ENCODE measurements around the gene LARP4B. TPM values are rescaled to one million over a fixed set of nuclear protein-coding genes. Genes with fewer than 3 reads are reported as not detected.

The LARP4B gene
- total RNA-seq, 2 experiments from 2014 or later = 64.8 to 143 TPM

- Histone ChIP-seq H3K36me3 (ENCODE audit: insufficient read depth, low read length) (peaks cover 70% of the 10 kb centered on the region), H3K9me2 (ENCODE audit: insufficient read depth, low read length) (no peaks in the 10 kb centered on the region), H3K27ac (ENCODE audit: low read depth, low read length, poor library complexity, severe bottlenecking) (no peak overlapping the region), H3K9me3 (ENCODE audit: low read length) (no peaks in the 10 kb centered on the region), H4K20me1 (ENCODE audit: insufficient read depth, low read length) (peaks cover 51% of the 10 kb centered on the region), H3K79me2 (ENCODE audit: insufficient read depth, low read depth, low read length) (peaks cover 89% of the 10 kb centered on the region), H3K4me2 (ENCODE audit: low read length) (peak overlapping the region; percentile 20; the same call in 1 of the 2 replicates), H2AFZ (ENCODE audit: low read length) (no peak overlapping the region), H3K4me1 (ENCODE audit: insufficient read depth, low read length, poor library complexity, severe bottlenecking) (peaks cover 30% of the 10 kb centered on the region), H3K4me3 (ENCODE audit: low read depth, low read length, poor library complexity, severe bottlenecking) (no peak overlapping the region)
- CTCF ChIA-PET (ENCODE audit: unreplicated experiment) = no interaction called here
- TF ChIP-seq CTCF (conservative IDR thresholded peaks at IDR 0.05; ENCODE audit: low read length) = no peak
- TF ChIP-seq EZH2phosphoT487 (IDR thresholded peaks at IDR 0.05; ENCODE audit: borderline replicate concordance, low read depth, low read length) = no peak
- DNase-seq (ENCODE audit: low spot score) = no peak
- intact Hi-C loops (cut with micrococcal nuclease; ENCODE audit: unreplicated experiment) = no loop called here
- TSS peak; percentile 22 for BruUV-seq (replicated peaks)
- POLR2A ChIA-PET = interaction anchor here (0.6 kb wide), 1 partner anchor 14 kb away, joined by 4 read pairs; no protein-coding TSS in a partner anchor
Measured at GRCh38 chr10:927131-927530, 4.4 kb downstream of the LARP4B start.

GRCh38 chr10:926075-926698, 5.3 kb downstream of the LARP4B start:
- no peak for DNase-seq (ENCODE audit: low spot score)
- intact Hi-C loops (cut with micrococcal nuclease; ENCODE audit: unreplicated experiment) = no loop called here
- no peak overlapping the region for H3K4me2 ChIP-seq (ENCODE audit: low read length)

More at GRCh38 chr10:926075-926698, 5.3 kb downstream of the LARP4B start:
- Histone ChIP-seq H3K36me3 (ENCODE audit: insufficient read depth, low read length) (peaks cover 79% of the 10 kb centered on the region), H3K9me2 (ENCODE audit: insufficient read depth, low read length) (no peaks in the 10 kb centered on the region), H3K9me3 (ENCODE audit: low read length) (no peaks in the 10 kb centered on the region), H3K79me2 (ENCODE audit: insufficient read depth, low read depth, low read length) (peaks cover 99% of the 10 kb centered on the region), H3K4me3 (ENCODE audit: low read depth, low read length, poor library complexity, severe bottlenecking) (no peak overlapping the region), H4K20me1 (ENCODE audit: insufficient read depth, low read length) (peaks cover 56% of the 10 kb centered on the region), H3K4me1 (ENCODE audit: insufficient read depth, low read length, poor library complexity, severe bottlenecking) (peaks cover 30% of the 10 kb centered on the region), H3K27ac (ENCODE audit: low read depth, low read length, poor library complexity, severe bottlenecking) (no peak overlapping the region), H2AFZ (ENCODE audit: low read length) (no peak overlapping the region)
- no peak for TF ChIP-seq CTCF (conservative IDR thresholded peaks at IDR 0.05; ENCODE audit: low read length)
- TF ChIP-seq EZH2phosphoT487 (IDR thresholded peaks at IDR 0.05; ENCODE audit: borderline replicate concordance, low read depth, low read length) = no peak
- BruUV-seq (replicated peaks) = no TSS peak
- ChIA-PET POLR2A (interaction anchor here (0.7 to 1.1 kb wide), 2 partner anchors 11 to 90 kb away, joined by 3 to 4 read pairs; no protein-coding TSS in a partner anchor), CTCF (ENCODE audit: unreplicated experiment) (no interaction called here)

Data from OCI-LY7 (cell line).